Activated CD4-positive, alpha-beta memory T cell treated with anti-CD3 and anti-CD28 coated beads, Interleukin-2, amount 10 ng/mL, durations not matched to agents 7 days and 5 days (primary cell): ENCODE measurements around the gene CMC1. TPM values are rescaled to one million over a fixed set of nuclear protein-coding genes. Genes with fewer than 3 reads are reported as not detected.
"Not testable (repeated sequence)": the region's sequence is repeated elsewhere in the genome, so short reads cannot be mapped to it uniquely, and the experiment has no call there.

Experiments
- CTCF ChIA-PET: fragments of 350-600 bp; sonication (Branson Sonifier 250); formaldehyde crosslinking; loops from one replicate; lab custom pipeline; 2021; ENCODE audit warnings: antibody characterized with exemption, inconsistent platforms; lab: Charles Lee
- POLR2A ChIA-PET: fragments of 350-600 bp; sonication (Branson Sonifier 250); formaldehyde crosslinking; loops from one replicate; lab custom pipeline; 2021; ENCODE audit warnings: antibody characterized with exemption; lab: Charles Lee
- DNase-seq: peaks from one replicate; pipeline ENCODE4 v3.0.0-alpha.2; 2020
- H3K27ac Mint-ChIP-seq: one replicate; pipeline ENCODE4 v1.8.0; 2021; ENCODE audit warnings: mild to moderate bottlenecking, mixed read lengths
- H3K27me3 Mint-ChIP-seq: one replicate; pipeline ENCODE4 v1.8.0; 2021; ENCODE audit warnings: mixed read lengths
- H3K36me3 Mint-ChIP-seq: one replicate; pipeline ENCODE4 v1.8.0; 2021; ENCODE audit warnings: low read depth, mixed read lengths
- H3K4me1 Mint-ChIP-seq: one replicate; pipeline ENCODE4 v1.8.0; 2021; ENCODE audit warnings: mixed read lengths
- H3K4me3 Mint-ChIP-seq: one replicate; pipeline ENCODE4 v1.8.0; 2021; ENCODE audit warnings: mild to moderate bottlenecking, mixed read lengths
- H3K9me3 Mint-ChIP-seq: one replicate; pipeline ENCODE4 v1.8.0; 2021; ENCODE audit warnings: mixed read lengths
- total RNA-seq, 2 experiments: library from RNA; stranded (reverse); gene quantifications; one replicate each; pipeline ENCODE4 v1.2.3, GENCODE V29; 2021

CMC1 gene
- total RNA-seq, 2 experiments from 2014 or later = 18.8 to 21.0 TPM

DNA sequence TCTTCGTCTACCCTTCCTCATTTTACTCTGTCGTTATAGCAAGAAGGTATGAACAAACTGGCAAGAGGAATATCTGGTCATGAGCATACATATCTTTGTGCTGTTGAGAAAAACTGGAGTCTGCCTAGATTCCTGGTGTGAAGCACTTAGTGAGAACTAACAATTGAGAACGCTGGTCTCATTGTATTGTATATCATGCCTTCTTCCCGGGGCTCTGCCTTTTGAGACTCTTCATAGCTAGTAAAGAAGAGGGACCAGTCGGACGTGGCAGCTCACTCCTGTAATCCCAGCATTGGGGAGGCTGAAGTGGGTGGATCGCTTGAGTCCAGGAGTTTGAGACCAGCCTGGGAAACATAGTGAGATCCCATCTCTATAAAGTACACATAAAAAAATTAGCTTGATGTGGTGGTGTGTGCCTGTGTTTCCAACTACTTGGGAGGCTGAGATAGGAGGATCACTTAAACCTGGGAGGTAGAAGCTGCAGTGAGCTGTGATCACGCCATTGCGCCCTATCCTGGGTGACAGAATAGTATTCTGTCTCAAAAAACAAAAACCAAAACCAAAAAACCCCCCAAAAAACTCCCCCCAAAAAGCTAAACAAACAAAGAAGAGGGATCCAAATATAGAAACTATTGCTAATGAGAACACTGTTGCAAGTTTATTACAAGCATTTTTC is 11.8 kb downstream of the CMC1 start:
- POLR2A ChIA-PET = interaction anchor here (1.4 kb wide), 1 partner anchor 11 kb away, joined by 5 read pairs; the partner anchor contains the start of gene CMC1
- Mint-ChIP-seq H3K4me3 (no peak overlapping the region), H3K4me1 (peaks cover 35% of the 10 kb centered on the region), H3K27ac (no peak overlapping the region), H3K36me3 (peaks cover 36% of the 10 kb centered on the region), H3K27me3 (no peaks in the 10 kb centered on the region), H3K9me3 (peaks cover 2% of the 10 kb centered on the region)
- CTCF ChIA-PET = interaction anchor here (1.5 kb wide), 1 partner anchor 541 kb away, joined by 3 read pairs; no protein-coding TSS in a partner anchor
- no peak for DNase-seq

DNA sequence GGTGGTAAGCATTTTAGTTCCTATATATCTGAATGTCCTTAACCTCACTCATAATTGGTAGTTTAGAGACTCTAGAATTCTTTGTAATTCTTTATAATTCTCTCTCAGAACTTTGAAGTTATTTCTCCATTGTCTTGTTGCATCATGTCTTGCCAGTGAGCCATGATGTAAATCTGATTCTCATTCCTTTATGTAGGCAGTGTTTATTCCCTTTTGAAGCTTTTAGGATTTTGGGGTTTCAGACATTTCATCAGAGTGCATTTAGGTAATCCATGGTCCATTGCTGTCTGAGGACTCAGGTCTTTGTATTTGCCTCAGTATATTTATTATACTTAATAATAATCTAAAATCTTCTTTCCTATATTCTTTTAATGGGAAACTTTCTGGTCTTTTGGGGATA is 20.6 kb downstream of the CMC1 start:
- H3K27me3 Mint-ChIP-seq = no peaks in the 10 kb centered on the region
- DNase-seq = no peak
- CTCF ChIA-PET = no interaction called here
- H3K27ac Mint-ChIP-seq = no peak overlapping the region
- no peak overlapping the region for H3K4me3 Mint-ChIP-seq
- no peaks in the 10 kb centered on the region for H3K4me1 Mint-ChIP-seq
- POLR2A ChIA-PET = no interaction called here
- peaks cover 19% of the 10 kb centered on the region for H3K36me3 Mint-ChIP-seq
- H3K9me3 Mint-ChIP-seq = no peaks in the 10 kb centered on the region

DNA sequence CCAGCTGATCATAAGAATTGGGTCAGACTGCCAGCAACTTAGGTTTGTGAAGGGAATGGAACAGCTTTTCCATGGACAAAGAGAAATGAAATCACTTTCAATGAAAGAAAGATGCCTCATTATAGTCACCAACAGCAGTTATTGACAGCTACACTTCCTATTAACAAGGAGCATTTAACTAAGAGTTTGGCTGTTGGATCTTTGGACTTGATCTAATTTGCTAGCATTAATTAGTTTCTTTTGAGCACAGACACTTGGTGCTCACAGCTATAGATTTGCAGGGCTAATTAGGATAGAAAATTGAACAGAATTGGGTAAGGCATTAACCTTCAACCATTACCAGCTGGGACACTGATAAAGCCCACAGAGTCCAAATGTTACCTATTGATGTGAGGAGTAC is 24.2 kb downstream of the CMC1 start:
- no peak overlapping the region for H3K27ac Mint-ChIP-seq
- ChIA-PET CTCF (no interaction called here), POLR2A (interaction anchor here (0.7 kb wide), 1 partner anchor 101 kb away, joined by 3 read pairs; no protein-coding TSS in a partner anchor)
- H3K36me3 Mint-ChIP-seq = peaks cover 37% of the 10 kb centered on the region
- peaks cover 4% of the 10 kb centered on the region for H3K9me3 Mint-ChIP-seq
- H3K4me1 Mint-ChIP-seq = no peaks in the 10 kb centered on the region
- no peaks in the 10 kb centered on the region for H3K27me3 Mint-ChIP-seq
- no peak overlapping the region for H3K4me3 Mint-ChIP-seq
- no peak for DNase-seq

DNA sequence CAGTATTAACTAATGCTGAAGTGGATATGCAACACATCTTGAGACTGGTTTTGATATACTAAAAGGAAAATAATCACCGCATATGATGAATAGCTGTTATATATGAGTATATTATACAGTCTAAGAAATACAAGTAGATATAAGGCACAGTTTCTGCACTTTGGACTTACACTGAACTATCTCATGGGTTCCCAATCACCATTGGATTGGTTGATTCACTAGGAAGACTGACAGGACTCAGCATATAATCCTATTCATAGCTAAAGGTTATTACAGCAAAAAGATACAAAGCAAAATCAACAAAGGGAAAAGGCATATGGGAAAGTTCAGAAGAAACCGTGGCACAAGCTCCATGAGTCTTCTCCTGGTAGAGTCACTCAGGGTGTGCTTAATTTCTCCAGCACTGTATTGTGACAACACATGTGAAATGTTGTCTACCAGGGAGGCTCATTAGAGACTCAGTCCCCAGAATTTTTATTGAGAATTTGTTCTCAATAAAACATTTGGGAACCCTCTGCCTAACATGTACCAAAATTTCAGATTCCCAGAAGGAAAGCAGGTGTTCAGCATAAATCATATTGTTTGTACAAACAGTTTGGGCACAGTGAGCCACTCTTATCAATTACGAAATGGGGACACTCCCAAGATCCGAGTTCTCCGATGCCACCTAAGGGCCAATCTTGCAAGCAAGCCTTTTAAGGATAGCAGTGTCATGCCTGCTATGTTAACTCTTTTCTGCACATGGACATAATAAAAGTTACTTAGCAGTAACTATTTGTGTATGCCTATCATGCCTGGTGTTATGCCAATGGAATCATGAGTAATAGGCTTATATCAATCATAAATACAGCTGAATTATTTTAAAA is 26.8 kb downstream of the CMC1 start:
- Mint-ChIP-seq H3K27me3 (no peaks in the 10 kb centered on the region), H3K9me3 (peaks cover 19% of the 10 kb centered on the region), H3K36me3 (peaks cover 58% of the 10 kb centered on the region), H3K4me1 (peaks cover 6% of the 10 kb centered on the region), H3K4me3 (no peak overlapping the region), H3K27ac (no peak overlapping the region)
- ChIA-PET POLR2A (no interaction called here), CTCF (interaction anchor here (1.0 kb wide), 1 partner anchor 17 kb away, joined by 3 read pairs; no protein-coding TSS in a partner anchor)
- no peak for DNase-seq

DNA sequence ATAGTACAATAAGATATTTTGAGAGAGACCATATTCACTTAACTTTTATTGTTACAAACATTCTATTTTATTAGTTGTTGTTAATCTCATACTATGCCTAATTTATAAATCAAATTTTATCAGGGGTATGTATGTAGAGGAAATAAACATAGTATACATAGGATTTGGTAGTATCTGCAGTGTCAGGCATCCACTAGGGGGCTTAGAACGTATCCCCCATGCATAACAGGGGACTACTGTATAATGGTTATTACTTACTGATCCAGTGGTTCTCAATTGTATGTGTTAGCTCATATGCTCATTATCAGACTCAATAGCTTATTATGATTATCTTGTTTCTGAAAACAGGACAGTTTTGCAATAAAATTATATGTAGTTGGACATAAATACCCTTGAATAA is 27.6 kb downstream of the CMC1 start:
- ChIA-PET CTCF (interaction anchor here (0.5 kb wide), 1 partner anchor 11 kb away, joined by 3 read pairs; no protein-coding TSS in a partner anchor), POLR2A (no interaction called here)
- Mint-ChIP-seq H3K27me3 (no peaks in the 10 kb centered on the region), H3K4me1 (peaks cover 6% of the 10 kb centered on the region), H3K36me3 (peaks cover 61% of the 10 kb centered on the region), H3K27ac (no peak overlapping the region), H3K9me3 (peaks cover 27% of the 10 kb centered on the region), H3K4me3 (no peak overlapping the region)
- DNase-seq = no peak

DNA sequence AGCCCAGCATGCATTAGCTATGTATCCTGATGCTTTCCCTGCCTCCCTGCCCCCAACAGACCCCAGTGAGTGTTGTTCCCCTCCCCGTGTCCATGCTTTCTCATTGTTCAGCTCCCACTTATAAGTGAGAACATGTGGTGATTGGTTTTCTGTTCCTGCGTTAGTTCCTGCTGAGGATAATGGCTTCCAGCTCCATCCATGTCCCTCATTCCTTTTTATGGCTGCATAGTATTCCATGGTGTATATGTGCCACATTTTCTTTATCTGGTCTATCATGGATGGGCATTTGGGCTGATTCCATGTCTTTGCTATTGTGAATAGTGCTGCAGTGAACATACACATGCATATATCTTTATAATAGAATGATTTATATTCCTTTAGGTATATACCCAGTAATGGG is 28.5 kb downstream of the CMC1 start:
- H3K4me3 Mint-ChIP-seq, H3K27ac Mint-ChIP-seq, H3K4me1 Mint-ChIP-seq, POLR2A ChIA-PET, CTCF ChIA-PET, H3K27me3 Mint-ChIP-seq, DNase-seq: not testable (repeated sequence)
- H3K36me3 Mint-ChIP-seq = peaks cover 62% of the 10 kb centered on the region
- H3K9me3 Mint-ChIP-seq = peaks cover 32% of the 10 kb centered on the region

DNA sequence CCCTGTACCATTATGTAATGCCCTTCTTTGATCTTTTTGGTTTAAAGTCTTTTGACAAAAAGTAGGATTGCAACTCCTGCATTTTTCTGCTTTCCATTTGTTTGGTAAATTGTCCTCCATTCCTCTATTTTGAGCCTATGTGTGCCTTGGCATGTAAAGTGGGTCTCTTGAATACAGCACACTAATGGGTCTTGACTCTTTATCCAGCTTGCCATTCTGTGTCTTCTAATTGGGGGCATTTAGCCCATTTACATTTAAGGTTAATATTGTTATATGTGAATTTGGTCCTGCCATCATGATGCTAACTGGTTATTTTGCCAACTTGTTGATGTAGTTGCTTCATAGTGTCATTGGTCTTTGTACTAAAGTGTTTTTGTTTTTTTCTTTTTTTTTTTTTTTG is 32.4 kb downstream of the CMC1 start:
- ChIA-PET POLR2A (no interaction called here), CTCF (interaction anchor here (0.6 to 0.8 kb wide), 2 partner anchors 154 to 561 kb away, joined by 3 read pairs; no protein-coding TSS in a partner anchor)
- no peak overlapping the region for H3K27ac Mint-ChIP-seq

DNA sequence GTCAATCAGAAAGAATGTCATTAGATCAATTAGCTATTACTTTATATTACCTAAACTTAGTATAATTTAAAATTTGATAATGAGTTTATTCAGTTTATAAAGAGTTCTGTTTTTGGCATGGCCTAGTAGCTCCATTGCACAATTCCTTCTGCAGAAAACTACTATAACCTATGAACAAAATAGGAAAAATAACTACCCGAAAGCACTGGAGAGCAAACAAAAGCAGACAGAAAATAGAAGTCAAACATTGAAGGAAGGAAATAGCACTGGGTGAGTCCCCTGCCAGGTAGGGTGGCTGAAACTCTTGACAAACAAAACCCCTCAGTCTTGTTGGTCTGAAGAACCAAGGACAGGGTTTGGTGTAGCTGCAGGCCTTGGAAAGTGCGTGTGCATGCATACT is 37.5 kb downstream of the CMC1 start:
- H3K9me3 Mint-ChIP-seq = peaks cover 8% of the 10 kb centered on the region
- POLR2A ChIA-PET = no interaction called here

More for the DNA sequence above, 32.4 kb downstream of the CMC1 start:
- no peak for DNase-seq
- Mint-ChIP-seq H3K4me1 (peaks cover 8% of the 10 kb centered on the region), H3K27me3 (no peaks in the 10 kb centered on the region), H3K4me3 (no peak overlapping the region), H3K36me3 (peaks cover 76% of the 10 kb centered on the region), H3K9me3 (peaks cover 34% of the 10 kb centered on the region)

DNA sequence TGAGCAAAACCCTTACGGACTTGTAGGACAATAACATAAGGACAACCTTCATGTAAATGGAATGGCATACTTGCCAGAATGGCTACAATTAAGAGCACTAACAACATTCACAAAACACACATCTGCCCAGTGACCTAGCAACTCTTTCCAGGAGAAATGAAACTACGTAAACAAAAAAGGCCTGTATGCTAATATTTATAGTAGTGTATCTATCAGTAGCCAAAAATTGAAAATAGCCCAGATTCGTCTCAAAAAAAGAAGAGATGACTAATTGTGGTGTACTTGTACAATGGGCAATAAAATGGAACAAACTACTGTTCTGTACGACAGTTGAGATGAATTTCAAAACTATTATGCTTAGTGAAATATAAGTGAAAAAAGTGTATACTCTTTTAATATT is 38.4 kb downstream of the CMC1 start:
- no peak for DNase-seq
- Mint-ChIP-seq H3K27ac (no peak overlapping the region), H3K27me3 (no peaks in the 10 kb centered on the region), H3K36me3 (peaks cover 21% of the 10 kb centered on the region), H3K4me1 (peaks cover 2% of the 10 kb centered on the region), H3K4me3 (no peak overlapping the region), H3K9me3 (peaks cover 3% of the 10 kb centered on the region)
- ChIA-PET CTCF (no interaction called here), POLR2A (no interaction called here)

More for the DNA sequence above, 37.5 kb downstream of the CMC1 start:
- Mint-ChIP-seq H3K4me3 (no peak overlapping the region), H3K36me3 (peaks cover 27% of the 10 kb centered on the region), H3K27ac (no peak overlapping the region), H3K27me3 (no peaks in the 10 kb centered on the region), H3K4me1 (peaks cover 2% of the 10 kb centered on the region)
- CTCF ChIA-PET = interaction anchor here (1.1 kb wide), 1 partner anchor 567 kb away, joined by 4 read pairs; no protein-coding TSS in a partner anchor
- DNase-seq = no peak

DNA sequence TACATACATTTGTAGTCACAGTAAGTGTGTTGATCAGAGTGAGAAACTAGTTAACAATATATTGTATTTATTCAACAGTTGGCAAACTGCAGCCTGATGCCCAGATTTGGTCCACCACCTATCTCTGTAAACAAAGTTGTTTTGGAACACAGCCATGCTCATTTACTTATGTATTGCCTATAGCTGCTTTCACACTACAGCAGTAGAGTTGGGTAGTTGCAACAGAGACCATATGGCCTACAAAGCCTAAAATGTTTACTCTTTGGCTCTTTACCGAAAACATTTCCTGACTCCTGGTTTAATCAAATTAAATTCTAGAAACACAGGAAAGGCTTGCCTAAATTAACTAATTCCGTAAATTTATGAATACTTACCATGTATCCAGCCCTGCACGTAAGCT is 39.4 kb downstream of the CMC1 start:
- H3K27ac Mint-ChIP-seq = no peak overlapping the region
- no peak for DNase-seq
- H3K9me3 Mint-ChIP-seq = no peaks in the 10 kb centered on the region
- no peak overlapping the region for H3K4me3 Mint-ChIP-seq
- H3K4me1 Mint-ChIP-seq = peaks cover 2% of the 10 kb centered on the region
- POLR2A ChIA-PET = no interaction called here
- H3K27me3 Mint-ChIP-seq = no peaks in the 10 kb centered on the region
- CTCF ChIA-PET = no interaction called here
- H3K36me3 Mint-ChIP-seq = peaks cover 11% of the 10 kb centered on the region

DNA sequence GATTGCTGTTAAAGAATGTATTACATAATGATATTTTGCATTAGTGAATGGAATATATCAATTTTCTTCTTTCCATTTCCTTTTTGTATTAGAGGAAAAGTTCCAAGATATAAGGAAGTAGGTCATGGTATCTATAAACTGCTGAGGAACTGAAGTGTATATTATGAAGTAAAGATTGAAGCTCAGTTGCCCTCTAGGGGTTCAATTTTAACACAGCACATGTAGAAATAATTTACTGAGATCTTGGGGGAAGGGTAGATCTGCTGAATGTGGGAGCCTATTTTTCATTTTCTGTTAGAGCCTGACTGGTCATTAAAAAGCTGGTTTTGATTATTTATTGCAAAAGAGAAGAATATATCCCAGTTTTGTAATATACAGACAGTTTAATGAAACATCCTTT is 45.2 kb downstream of the CMC1 start:
- ChIA-PET POLR2A (interaction anchor here (1.0 to 1.3 kb wide), 2 partner anchors 563 to 574 kb away, joined by 3 to 4 read pairs; no protein-coding TSS in a partner anchor), CTCF (interaction anchor here (0.5 to 5.3 kb wide), 8 partner anchors 10 to 840 kb away, joined by 3 to 48 read pairs (median 6); partner anchors contain the start of gene EOMES)
- Mint-ChIP-seq H3K27me3 (no peaks in the 10 kb centered on the region), H3K27ac (no peak overlapping the region), H3K36me3 (peaks cover 11% of the 10 kb centered on the region), H3K9me3 (no peaks in the 10 kb centered on the region), H3K4me3 (no peak overlapping the region), H3K4me1 (peaks cover 5% of the 10 kb centered on the region)
- no peak for DNase-seq

DNA sequence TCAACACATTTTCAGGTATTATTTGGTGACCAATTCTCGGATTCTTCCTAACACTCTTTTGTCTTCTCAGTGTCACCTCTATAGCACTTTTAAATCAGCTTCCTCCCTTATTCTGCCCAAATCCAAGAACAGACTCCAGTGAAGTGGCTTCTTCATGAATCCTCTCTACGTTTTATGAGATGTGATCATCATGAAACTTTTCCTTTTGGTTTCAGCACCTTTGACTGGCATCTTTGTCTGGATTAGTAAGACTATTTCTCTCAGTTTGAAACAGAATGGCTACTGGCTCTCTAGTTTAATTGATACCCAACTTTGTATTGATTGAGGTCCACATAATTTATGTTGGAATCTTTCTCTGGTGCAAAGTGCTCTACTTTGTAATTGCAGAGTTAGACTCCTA is 45.6 kb downstream of the CMC1 start:
- Mint-ChIP-seq H3K27ac (no peak overlapping the region), H3K36me3 (peaks cover 12% of the 10 kb centered on the region), H3K4me1 (peaks cover 5% of the 10 kb centered on the region), H3K4me3 (no peak overlapping the region), H3K27me3 (no peaks in the 10 kb centered on the region), H3K9me3 (no peaks in the 10 kb centered on the region)
- POLR2A ChIA-PET = interaction anchor here (1.0 to 1.3 kb wide), 2 partner anchors 564 to 575 kb away, joined by 3 to 4 read pairs; no protein-coding TSS in a partner anchor
- CTCF ChIA-PET = interaction anchor here (0.5 to 5.3 kb wide), 9 partner anchors 9 to 840 kb away, joined by 3 to 48 read pairs (median 4); partner anchors contain the start of gene EOMES
- DNase-seq = no peak

DNA sequence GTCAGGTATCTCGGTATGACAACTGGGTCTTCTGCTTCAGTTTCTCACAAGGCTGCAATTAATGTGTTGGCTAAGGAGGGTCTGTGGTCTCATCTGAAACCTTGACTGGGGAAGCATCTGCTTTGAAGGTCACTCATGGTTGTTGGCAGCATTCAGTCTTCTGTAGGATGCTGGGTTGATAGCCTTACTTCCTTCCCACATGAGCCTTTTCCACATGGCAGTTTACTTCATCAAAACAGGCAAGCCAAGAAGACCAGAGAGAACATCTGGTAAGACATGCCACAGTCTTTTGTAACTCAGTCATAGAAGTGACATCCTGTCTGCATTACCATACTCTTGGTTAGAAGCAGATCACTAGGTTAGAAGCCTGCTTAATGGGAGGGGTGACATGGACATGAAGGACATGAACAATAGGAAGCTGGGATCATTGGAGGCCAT is 49.5 kb downstream of the CMC1 start:
- H3K4me3 Mint-ChIP-seq = no peak overlapping the region
- peaks cover 15% of the 10 kb centered on the region for H3K36me3 Mint-ChIP-seq
- no peaks in the 10 kb centered on the region for H3K27me3 Mint-ChIP-seq
- no peak overlapping the region for H3K27ac Mint-ChIP-seq
- DNase-seq = no peak
- H3K4me1 Mint-ChIP-seq = peaks cover 13% of the 10 kb centered on the region
- H3K9me3 Mint-ChIP-seq = no peaks in the 10 kb centered on the region
- ChIA-PET POLR2A (no interaction called here), CTCF (no interaction called here)
